Transverse colon (tissue), 4 donors: Measurements from ENCODE around the gene CHRND. TPM values are rescaled to one million over a fixed set of nuclear protein-coding genes. Genes with fewer than 3 reads are reported as not detected.

Experiments used
- DNase-seq: peaks from one replicate; pipeline ENCODE4 v3.0.0-alpha.2; 2019
- H3K27ac ChIP-seq, 4 donors: fragments of 200-600 bp; sonication (generic); 2 replicates each; pipeline ENCODE4 v1.5.1; 2016 to 2018; ENCODE audit warnings: inconsistent platforms in 4 of 4
- H3K27me3 ChIP-seq: fragments of 200-600 bp; sonication (generic); 2 replicates; pipeline ENCODE4 v1.5.1; 2017; ENCODE audit warnings: inconsistent platforms
- H3K36me3 ChIP-seq, 4 donors: fragments of 200-600 bp; sonication (generic); 2 replicates each; pipeline ENCODE4 v1.5.1; 2017 to 2019; ENCODE audit warnings: inconsistent platforms in 4 of 4
- H3K4me1 ChIP-seq, 4 donors: fragments of 200-600 bp; sonication (generic); 2 replicates each; pipeline ENCODE4 v1.5.1; 2017 to 2020; ENCODE audit warnings: inconsistent platforms in 4 of 4
- H3K4me3 ChIP-seq, 4 donors: fragments of 200-600 bp; sonication (generic); 1 replicate in 1 of 4; 2 replicates in 3 of 4; pipeline versions ENCODE4 v1.5.1 to v1.6.1; 2017 to 2019; ENCODE audit warnings: inconsistent platforms in 4 of 4
- H3K9me3 ChIP-seq, 2 donors: fragments of 200-600 bp; sonication (generic); 2 replicates each; pipeline ENCODE4 v1.5.1; 2017 to 2019; ENCODE audit warnings: inconsistent platforms in 2 of 2
- EP300 ChIP-seq: sonication (generic); formaldehyde crosslinking; IDR thresholded peaks from one replicate; pipeline ENCODE4 v1.6.1; 2017; ENCODE audit warnings: antibody characterized with exemption, low read depth
- POLR2A ChIP-seq: fragments of 450-650 bp; IDR thresholded peaks from one replicate; pipeline ENCODE4 v1.6.1; 2016; ENCODE audit warnings: antibody characterized with exemption, mild to moderate bottlenecking, moderate library complexity
- POLR2AphosphoS5 ChIP-seq, 3 donors: sonication (generic); formaldehyde crosslinking; IDR thresholded peaks; one replicate each; pipeline ENCODE4 v1.6.1; 2016; ENCODE audit warnings: antibody characterized with exemption in 3 of 3
- WGBS, 2 donors: methylation state at CpG; one replicate each; pipeline ENCODE4 v1.1.5; 2018; ENCODE audit warnings: low coverage in 1 of 2; 5-methylcytosine and 5-hydroxymethylcytosine counted together
- in situ Hi-C, 4 donors: fragments of 200-750 bp; cut with MboI; loops; one replicate each; pipeline versions ENCODE4 v1.15.0 to v1.15.1; 2017; ENCODE audit warnings: low sequenced_read_pairs in 3 of 4, low pct_ligation_motif_present in 1 of 4, low pct_unique_long_range_greater_than_20kb in 1 of 4
- intact Hi-C: fragments of 100-400 bp; cut with DNase I; formaldehyde crosslinking; loops from one replicate; pipeline ENCODE4 v1.15.1; 2023; ENCODE audit warnings: low total_unique reads
- total RNA-seq, 4 donors: library from RNA; depleted of rRNA; stranded (reverse); fragments of >200 nt; gene quantifications; one replicate each; pipeline ENCODE4 v1.1.0, GENCODE V29; 2016
- TF ChIP-seq, protein P1 (sequence below), 5 experiments: fragments of 200-600 bp in 3 of 5; fragments of 450-650 bp in 2 of 5; sonication (generic) in 3 of 5; IDR thresholded peaks; 1 replicate in 2 of 5; 2 replicates in 3 of 5; pipeline ENCODE4 v1.5.1; 2016 to 2017; ENCODE audit warnings: antibody characterized with exemption in 5 of 5, inconsistent platforms in 3 of 5, mild to moderate bottlenecking in 2 of 5, moderate library complexity in 1 of 5

The CHRND gene
- total RNA-seq, 4 donors from 2014 or later: not detected

DNA sequence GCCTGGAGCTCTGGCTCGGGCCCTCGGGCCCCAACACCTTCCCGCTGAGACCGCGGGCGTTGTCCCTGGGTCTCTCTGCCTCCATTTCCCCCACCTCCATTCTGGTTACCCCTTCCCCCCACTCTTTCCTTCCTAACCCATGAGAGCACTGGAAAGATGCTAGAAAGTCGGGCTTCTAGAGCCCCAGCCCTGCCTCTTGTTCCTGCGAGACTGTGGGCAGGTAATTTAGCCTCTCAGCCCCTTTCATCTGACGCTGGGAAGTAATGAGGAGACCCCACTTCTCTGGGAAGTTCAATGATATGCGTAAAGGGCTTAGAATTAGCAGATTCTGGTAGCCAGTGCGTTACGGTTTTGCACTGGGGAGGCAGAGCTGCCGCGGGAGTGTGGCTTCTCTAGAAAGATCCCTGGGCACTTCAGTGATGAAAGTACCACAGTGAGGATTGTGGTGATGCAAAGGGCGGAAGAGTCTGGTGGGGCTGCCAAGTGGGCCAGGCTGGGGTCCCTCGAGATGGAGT lies 22.1 kb upstream of the CHRND start:
- Histone ChIP-seq H3K27me3 (peaks cover 54% of the 10 kb centered on the region), H3K4me3 (peak overlapping the region in 3 of 4 donors; percentile 12 to 45 (median 36)), H3K27ac (no peak overlapping the region), H3K36me3 (no peaks in the 10 kb centered on the region), H3K9me3 (no peaks in the 10 kb centered on the region), H3K4me1 (peaks cover 0 to 15% (median 11%) of the 10 kb centered on the region in 4 donors)
- intact Hi-C loops: no loop called here
- no peak for DNase-seq
- no peak for TF ChIP-seq POLR2A
- no peak for TF ChIP-seq POLR2AphosphoS5 (IDR thresholded peaks at IDR 0.05)
- TF ChIP-seq, protein P1, sequence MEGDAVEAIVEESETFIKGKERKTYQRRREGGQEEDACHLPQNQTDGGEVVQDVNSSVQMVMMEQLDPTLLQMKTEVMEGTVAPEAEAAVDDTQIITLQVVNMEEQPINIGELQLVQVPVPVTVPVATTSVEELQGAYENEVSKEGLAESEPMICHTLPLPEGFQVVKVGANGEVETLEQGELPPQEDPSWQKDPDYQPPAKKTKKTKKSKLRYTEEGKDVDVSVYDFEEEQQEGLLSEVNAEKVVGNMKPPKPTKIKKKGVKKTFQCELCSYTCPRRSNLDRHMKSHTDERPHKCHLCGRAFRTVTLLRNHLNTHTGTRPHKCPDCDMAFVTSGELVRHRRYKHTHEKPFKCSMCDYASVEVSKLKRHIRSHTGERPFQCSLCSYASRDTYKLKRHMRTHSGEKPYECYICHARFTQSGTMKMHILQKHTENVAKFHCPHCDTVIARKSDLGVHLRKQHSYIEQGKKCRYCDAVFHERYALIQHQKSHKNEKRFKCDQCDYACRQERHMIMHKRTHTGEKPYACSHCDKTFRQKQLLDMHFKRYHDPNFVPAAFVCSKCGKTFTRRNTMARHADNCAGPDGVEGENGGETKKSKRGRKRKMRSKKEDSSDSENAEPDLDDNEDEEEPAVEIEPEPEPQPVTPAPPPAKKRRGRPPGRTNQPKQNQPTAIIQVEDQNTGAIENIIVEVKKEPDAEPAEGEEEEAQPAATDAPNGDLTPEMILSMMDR (IDR thresholded peaks at IDR 0.05): no peak
- no peak for TF ChIP-seq EP300
- WGBS, 2 donors: 19% methylated on average over 16 of the region's 16 CpGs; no CpG with 5 or more reads in 1 of the 2 donors
- in situ Hi-C loops: no loop called here

DNA sequence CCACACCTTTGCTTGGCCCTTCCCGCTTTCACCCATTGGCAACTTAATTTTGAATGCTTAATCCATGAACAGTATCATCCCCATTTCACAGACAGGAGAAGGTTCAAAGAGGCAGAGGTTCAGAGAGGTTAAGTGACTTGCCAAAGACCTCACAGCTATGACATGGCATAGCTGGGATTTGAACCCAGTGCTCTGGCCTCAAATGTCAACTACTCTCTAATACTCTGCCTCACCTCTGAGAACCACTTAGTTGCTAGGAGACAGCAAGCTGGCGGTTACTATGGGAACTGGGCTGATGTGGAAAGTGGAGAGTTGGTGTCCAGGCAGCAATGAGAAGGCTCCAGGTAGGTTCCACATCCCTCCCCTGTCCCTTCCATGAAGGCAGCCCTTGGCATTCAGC lies 21.5 kb upstream of the CHRND start:
- 66 to 100% methylated on average over 1 to 2 of the region's 2 CpGs for WGBS, 2 donors
- DNase-seq: no peak
- H3K36me3 ChIP-seq: no peaks in the 10 kb centered on the region
- no peak overlapping the region for H3K4me3 ChIP-seq
- peaks cover 0 to 15% (median 11%) of the 10 kb centered on the region in 4 donors for H3K4me1 ChIP-seq
- TF ChIP-seq, protein P1 (IDR thresholded peaks at IDR 0.05): no peak
- TF ChIP-seq EP300 (no peak), POLR2AphosphoS5 (IDR thresholded peaks at IDR 0.05) (no peak), POLR2A (no peak)
- H3K9me3 ChIP-seq: no peaks in the 10 kb centered on the region
- in situ Hi-C loops: no loop called here
- no peak overlapping the region for H3K27ac ChIP-seq
- intact Hi-C loops: no loop called here
- H3K27me3 ChIP-seq: peaks cover 54% of the 10 kb centered on the region

DNA sequence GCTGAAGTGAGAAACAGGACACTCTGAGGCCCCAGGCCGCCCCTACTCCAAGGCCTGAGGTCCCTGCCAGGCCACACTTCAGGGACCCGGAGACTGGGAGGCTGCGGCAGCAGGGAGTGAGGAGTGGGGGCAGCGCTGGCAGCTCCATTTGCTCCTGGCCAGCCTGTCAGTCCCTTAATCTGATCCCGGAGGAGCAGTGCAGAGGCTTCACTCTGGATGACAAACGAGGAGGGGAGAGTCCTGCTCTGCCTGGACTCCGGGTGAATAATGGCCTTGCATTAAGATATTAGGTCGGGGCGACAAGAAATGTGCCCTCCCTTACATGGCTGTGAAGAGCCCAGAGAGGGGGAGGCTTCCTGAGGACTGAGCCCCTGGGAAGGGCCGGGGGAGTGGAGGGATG lies 20.1 kb upstream of the CHRND start:
- no peak for DNase-seq
- Histone ChIP-seq H3K9me3 (no peaks in the 10 kb centered on the region), H3K4me3 (no peak overlapping the region), H3K27ac (no peak overlapping the region), H3K36me3 (no peaks in the 10 kb centered on the region), H3K4me1 (peaks cover 0 to 15% (median 11%) of the 10 kb centered on the region in 4 donors), H3K27me3 (peaks cover 63% of the 10 kb centered on the region)
- in situ Hi-C loops: no loop called here
- WGBS, 2 donors: 17 to 54% methylated on average over 1 to 10 of the region's 10 CpGs
- intact Hi-C loops: no loop called here
- TF ChIP-seq POLR2AphosphoS5 (IDR thresholded peaks at IDR 0.05) (no peak), POLR2A (no peak), EP300 (no peak)
- TF ChIP-seq, protein P1 (IDR thresholded peaks at IDR 0.05): no peak

DNA sequence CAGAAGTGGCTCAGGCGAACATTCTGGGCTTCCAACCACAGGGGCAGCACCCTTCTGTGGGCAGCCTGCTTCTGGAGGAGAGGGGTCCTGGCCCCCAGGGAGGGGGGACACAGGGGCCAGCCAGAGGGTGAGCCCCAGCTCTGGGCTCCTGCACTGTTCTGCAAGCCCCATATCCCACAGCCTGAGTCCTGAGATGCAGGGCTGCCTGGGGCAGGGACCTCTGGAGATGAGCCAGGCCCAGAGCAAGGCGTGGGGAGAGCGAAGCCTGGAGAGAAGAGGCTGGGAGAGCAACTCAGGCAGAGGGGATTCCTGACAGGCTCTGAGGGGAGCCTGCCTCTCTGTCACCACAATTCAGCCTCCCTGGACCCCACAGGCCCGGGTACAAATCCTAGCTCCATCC lies 19.3 kb upstream of the CHRND start:
- TF ChIP-seq POLR2AphosphoS5 (IDR thresholded peaks at IDR 0.05): no peak
- TF ChIP-seq EP300: no peak
- no peak for TF ChIP-seq POLR2A
- TF ChIP-seq, protein P1 (IDR thresholded peaks at IDR 0.05): no peak
- WGBS, 2 donors: 64% methylated on average over 3 of the region's 4 CpGs; no CpG with 5 or more reads in 1 of the 2 donors
- Histone ChIP-seq H3K9me3 (no peaks in the 10 kb centered on the region), H3K4me1 (peaks cover 0 to 15% (median 11%) of the 10 kb centered on the region in 4 donors), H3K4me3 (no peak overlapping the region), H3K27me3 (peaks cover 63% of the 10 kb centered on the region), H3K27ac (no peak overlapping the region), H3K36me3 (no peaks in the 10 kb centered on the region)
- DNase-seq: no peak
- intact Hi-C loops: no loop called here
- in situ Hi-C loops: no loop called here
